Urinary bladder (tissue), 4 donors: ENCODE results near the gene LBR. TPM values are rescaled to one million over a fixed set of nuclear protein-coding genes. Genes with fewer than 3 reads are reported as not detected.

Experiments used
- DNase-seq: peaks from one replicate; pipeline ENCODE4 v3.0.0-alpha.2; 2015; ENCODE audit errors: extremely low spot score
- H3K27ac ChIP-seq: one replicate; pipeline ENCODE4 v1.5.1; 2013; ENCODE audit warnings: low read depth, mild to moderate bottlenecking, moderate library complexity
- H3K36me3 ChIP-seq: one replicate; pipeline ENCODE4 v1.6.1; 2013; ENCODE audit warnings: mild to moderate bottlenecking, moderate library complexity; ENCODE audit not compliant: insufficient read depth
- H3K4me1 ChIP-seq: one replicate; pipeline ENCODE4 v1.6.1; 2013; ENCODE audit warnings: mild to moderate bottlenecking, moderate library complexity; ENCODE audit not compliant: insufficient read depth
- H3K4me3 ChIP-seq: one replicate; pipeline ENCODE4 v1.5.1; 2013; ENCODE audit warnings: low read depth, low read length
- WGBS: extraction: QIAGEN DNeasy Blood & Tissue Kit; methylation state at CpG from one replicate; pipeline ENCODE4 v1.1.7; 2013; 5-methylcytosine and 5-hydroxymethylcytosine counted together
- polyA plus RNA-seq: library from polyadenylated mRNA; stranded (reverse); fragments of 200-250 nt; gene quantifications from one replicate; pipeline ENCODE4 v1.2.3, GENCODE V29; 2013
- total RNA-seq: library from RNA; depleted of rRNA; stranded (reverse); fragments of >200 nt; gene quantifications from one replicate; pipeline ENCODE4 v1.2.3, GENCODE V29; 2014
- donor health status: healthy with polysubstance abuse.
- donor health status: healthy.

Gene LBR
- total and polyA plus RNA-seq, 2 donors: 62.0 to 128 TPM

DNA sequence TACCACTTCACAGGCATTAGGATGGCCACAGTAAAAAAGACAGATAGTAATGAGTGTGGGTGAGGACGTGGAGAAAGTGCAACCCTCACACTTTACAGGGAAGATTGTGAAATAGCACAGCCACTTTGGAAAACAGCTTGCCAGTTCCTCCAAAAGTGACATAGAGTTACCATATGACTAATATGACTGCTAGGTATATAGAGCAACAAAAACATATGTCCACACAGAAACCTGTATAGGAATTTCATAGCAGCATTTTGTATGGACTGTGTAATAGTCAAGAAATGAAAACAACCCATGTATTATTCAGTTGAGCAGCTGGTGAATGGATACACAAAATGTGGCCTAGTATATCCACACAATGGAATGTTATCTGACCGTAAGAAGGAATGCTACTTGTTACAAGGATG lies 30.4 kb upstream of the LBR start:
- DNase-seq: no peak
- WGBS: 48% methylated on average over 2 of the region's 2 CpGs
- H3K4me1 ChIP-seq: no peaks in the 10 kb centered on the region
- H3K36me3 ChIP-seq: no peaks in the 10 kb centered on the region
- no peak overlapping the region for H3K4me3 ChIP-seq
- no peak overlapping the region for H3K27ac ChIP-seq

DNA sequence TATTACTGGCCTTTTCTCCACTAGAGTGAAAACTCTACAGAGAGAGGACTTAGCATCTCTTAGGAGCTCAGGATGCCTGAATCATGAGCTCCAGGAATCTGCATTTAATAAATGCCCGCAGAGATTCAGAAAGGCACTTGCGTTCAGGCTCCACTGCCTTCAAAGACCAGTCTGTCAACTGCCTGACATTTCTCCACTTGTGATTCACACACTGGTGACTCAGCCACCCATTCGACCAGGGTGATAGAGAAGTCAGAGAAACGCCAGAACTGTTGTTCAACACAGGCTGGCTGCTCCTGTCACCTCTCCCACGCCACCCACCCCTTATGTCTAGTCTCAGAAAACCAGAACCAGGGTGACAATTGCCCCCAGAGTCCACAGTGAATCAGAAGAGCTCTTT lies 26.9 kb upstream of the LBR start:
- 47% methylated on average over 5 of the region's 5 CpGs for WGBS
- no peaks in the 10 kb centered on the region for H3K4me1 ChIP-seq
- H3K36me3 ChIP-seq: no peaks in the 10 kb centered on the region
- no peak overlapping the region for H3K4me3 ChIP-seq
- no peak for DNase-seq
- H3K27ac ChIP-seq: no peak overlapping the region

DNA sequence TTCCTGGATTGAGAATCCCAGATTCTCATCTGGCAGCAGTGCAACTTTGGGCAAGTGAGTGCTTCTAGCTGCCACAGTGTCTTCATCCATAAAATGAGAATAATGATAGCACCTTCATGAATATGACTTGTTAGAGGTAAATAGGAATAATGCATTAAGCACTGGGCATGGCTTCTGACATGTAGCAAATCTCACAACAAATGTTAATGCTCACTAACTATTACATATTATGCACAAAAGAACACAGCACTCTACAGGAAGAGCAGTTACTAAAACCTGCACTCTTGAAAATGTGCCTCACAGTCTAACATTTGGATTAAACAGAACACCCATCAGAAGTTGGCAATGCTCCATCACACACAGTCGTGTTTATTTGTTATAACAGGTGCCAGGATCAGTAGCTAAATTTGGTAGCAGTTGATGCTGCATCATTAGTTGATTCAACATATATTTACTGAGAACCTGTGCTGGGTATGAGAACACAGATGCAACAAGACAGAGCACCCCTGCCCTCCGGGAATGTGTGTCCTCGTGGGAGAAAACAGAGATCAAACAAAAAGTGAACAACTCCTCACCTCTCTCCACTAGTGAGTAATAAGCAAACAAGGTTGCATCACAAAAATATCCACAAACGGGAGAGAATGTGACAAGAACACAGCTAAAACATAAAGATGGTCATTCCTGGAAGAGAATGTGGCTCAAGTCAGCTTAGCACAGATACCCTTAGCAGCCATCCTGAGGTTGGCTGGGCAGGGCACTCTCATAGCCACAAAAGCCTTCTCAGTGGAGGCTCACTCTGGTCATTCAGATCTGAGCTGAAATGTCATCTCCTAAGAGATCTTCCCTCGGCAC lies 26.2 kb upstream of the LBR start:
- Histone ChIP-seq H3K4me1 (no peaks in the 10 kb centered on the region), H3K27ac (no peak overlapping the region), H3K4me3 (no peak overlapping the region), H3K36me3 (no peaks in the 10 kb centered on the region)
- DNase-seq: no peak
- 46% methylated on average over 5 of the region's 5 CpGs for WGBS

DNA sequence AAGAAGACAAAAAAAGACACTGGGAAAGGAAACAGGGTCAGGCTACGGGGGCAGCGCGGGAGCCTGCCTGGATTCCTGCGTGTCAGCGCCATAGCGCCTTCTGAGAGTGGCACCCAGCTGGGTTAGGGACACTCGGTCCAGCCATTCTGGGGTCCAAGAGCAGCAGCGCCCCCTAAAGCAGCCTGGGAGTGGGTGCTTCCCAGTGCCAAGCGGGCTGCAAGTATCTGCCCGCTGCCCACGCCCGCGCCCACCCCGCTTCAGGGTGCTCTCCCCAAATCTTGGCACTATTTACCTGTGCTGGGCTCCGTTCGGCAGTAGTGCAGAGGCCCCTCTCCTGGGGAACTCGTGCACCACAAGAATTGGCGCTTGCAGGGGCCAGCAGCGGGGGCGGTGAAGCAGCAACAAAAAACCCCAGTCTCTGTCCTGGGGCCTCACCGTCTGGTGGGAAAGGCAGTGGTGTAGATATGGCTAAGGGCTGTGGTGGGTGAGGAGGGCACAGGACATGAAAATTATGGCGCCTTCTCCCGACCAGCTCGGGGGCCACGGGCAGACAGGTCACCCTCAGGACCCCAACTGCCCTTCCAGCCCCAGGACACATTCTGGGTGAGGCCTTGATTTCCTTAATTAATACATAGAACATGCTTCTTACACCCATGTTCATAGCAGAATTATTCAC lies 24.1 kb upstream of the LBR start:
- DNase-seq: no peak
- H3K27ac ChIP-seq: no peak overlapping the region
- H3K4me1 ChIP-seq: no peaks in the 10 kb centered on the region
- WGBS: 89% methylated on average over 25 of the region's 25 CpGs
- no peaks in the 10 kb centered on the region for H3K36me3 ChIP-seq
- no peak overlapping the region for H3K4me3 ChIP-seq

DNA sequence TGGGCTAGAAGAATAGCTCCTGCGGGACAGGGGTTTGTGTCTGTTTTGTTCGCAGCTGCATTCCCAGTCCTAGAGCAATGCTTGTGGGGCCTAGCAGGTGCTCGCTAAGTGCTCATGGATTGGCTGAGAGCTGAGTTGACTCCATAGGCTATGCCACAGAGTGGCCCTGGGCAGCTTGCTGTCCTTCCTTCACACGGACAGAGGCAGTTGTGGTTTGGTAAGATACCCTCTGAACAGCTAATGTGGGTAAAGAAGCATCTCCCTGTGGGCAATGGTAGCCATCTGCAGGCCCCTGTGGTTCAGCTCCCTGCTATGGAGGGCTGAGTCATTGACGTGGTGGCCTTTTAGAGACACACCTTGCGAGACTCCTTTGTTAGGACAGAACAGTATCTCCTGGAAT lies 23.5 kb upstream of the LBR start:
- Histone ChIP-seq H3K27ac (no peak overlapping the region), H3K4me1 (no peaks in the 10 kb centered on the region), H3K36me3 (no peaks in the 10 kb centered on the region), H3K4me3 (no peak overlapping the region)
- no peak for DNase-seq
- 89% methylated on average over 6 of the region's 6 CpGs for WGBS

DNA sequence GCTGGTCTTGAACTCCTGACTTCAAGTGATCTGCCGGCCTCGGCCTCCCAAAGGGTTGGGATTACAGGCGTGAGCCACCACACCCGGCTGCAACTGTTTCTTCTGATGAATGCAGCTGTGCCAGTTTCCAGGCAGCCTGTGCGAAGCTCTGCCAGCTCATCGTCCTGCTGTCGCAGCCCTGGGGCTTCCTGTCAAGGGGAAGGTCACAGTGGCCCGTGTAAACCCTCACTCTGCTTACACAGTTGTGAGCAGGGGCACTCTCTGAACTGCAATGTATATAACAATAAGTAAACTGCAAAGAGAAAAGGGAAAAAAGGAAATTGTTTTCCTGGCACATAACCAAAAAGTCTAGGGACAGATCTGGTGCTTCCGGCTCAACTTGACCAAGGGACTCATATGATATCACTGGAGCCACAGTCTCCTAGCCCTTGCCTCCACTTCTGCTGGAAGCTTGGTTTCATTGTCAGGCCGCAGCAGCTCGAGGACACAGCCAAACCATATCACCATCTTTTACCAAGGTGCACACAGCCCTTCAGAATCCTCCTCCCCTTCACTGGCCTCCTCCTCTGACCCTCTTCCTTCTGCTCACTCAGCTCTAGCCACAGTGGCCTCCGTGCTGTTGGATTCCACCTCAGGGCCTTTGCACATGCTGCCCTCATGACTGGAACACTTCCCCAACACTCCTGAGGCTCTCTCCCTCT lies 22.8 kb upstream of the LBR start:
- DNase-seq: no peak
- no peak overlapping the region for H3K27ac ChIP-seq
- H3K4me3 ChIP-seq: no peak overlapping the region
- no peaks in the 10 kb centered on the region for H3K4me1 ChIP-seq
- 68% methylated on average over 12 of the region's 12 CpGs for WGBS
- no peaks in the 10 kb centered on the region for H3K36me3 ChIP-seq

DNA sequence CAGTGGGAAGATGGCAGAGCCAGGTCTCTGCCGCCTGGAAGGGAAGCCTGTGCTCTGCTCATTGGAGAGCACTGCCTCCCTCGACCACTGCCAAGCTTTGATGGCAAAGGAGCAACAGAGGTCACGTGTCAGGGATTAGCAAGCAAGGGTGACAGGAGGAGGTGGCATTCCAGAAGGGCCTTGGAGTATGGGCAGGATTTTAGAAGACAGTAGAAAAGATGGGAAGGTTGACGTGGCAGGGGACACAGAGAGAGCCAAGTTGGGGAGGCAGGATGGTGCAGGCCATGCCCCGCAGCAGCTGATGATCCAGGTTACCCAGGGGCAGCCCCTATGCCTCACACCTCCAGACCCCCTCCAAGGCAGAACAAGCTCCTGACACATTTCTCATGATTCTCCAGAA lies 21.9 kb upstream of the LBR start:
- H3K36me3 ChIP-seq: no peaks in the 10 kb centered on the region
- no peak overlapping the region for H3K4me3 ChIP-seq
- no peak overlapping the region for H3K27ac ChIP-seq
- no peaks in the 10 kb centered on the region for H3K4me1 ChIP-seq
- DNase-seq: no peak
- WGBS: 91% methylated on average over 5 of the region's 5 CpGs

DNA sequence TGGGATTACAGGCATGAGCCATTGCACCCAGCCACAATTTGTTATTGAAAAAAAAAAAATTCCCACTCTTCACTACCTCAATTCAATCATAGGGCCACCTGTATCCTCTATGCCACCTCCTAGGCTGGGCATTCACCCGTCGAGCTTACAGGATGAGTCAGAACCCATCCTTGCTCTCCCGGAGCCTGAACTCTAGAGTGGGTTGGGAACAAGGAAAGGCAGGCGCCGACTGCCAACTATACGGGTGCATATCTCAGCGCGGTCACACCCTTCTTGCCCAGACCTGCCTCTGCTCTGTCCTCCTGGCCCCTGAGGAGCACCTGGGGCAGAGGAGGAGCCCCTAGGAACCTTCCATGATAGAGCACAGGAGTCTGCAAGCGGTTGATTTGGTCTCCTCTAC lies 21.4 kb upstream of the LBR start:
- DNase-seq: no peak
- no peak overlapping the region for H3K27ac ChIP-seq
- H3K4me1 ChIP-seq: no peaks in the 10 kb centered on the region
- no peak overlapping the region for H3K4me3 ChIP-seq
- WGBS: 82% methylated on average over 9 of the region's 9 CpGs
- H3K36me3 ChIP-seq: no peaks in the 10 kb centered on the region

DNA sequence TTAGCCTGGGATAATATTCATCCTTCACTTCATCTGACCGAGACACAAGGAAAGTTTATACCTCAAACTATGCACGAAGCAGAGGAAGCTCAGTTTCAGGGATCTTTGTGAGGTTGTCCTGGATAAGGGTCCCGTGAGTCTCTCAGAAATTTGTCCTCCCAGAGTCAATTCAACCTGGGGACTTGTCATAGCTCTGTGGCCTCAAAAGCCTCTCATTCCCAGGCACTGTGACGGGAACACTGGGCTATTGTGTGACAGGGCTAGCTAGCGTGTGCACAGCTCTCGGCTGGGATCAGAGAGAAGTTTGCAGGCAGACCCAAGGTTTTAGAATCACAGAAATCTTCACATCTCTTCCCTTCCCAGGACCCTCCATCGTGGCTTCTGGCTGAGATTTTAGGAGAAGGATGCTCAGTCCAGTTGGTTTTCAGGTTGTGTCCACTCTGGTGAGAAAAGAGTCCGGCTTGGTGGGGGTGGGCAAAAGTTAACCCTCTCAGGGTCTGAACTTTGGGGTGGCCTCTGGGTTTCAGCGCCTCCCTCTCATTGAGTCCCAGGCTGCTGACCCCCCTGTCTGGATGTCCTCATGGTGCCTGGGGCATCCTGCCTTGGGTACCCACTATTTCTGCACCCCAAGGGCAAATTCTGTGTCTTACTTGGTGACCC lies 20.4 kb upstream of the LBR start:
- no peaks in the 10 kb centered on the region for H3K4me1 ChIP-seq
- 33% methylated on average over 9 of the region's 9 CpGs for WGBS
- no peak for DNase-seq

DNA sequence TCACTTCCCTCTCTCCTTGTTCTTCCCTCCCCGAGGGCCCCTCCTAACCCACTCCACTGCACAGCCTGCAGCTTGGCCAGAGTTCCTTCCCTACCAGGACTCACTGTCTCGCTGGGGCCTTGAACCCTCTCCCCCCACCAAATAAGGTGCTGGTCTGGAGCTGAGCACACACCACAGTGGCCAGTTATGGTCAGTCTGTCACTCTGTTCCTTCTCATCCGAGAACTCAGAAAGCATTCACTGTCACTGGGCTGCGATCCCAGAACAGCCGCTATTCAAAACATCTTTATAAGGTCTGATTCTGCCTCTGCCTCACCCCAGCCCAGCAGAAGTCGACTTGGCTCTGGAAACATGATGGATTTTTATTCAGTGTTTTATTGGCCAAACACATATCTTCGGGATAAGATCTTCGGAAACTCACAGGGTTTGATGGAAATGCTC lies 19.8 kb upstream of the LBR start:
- Histone ChIP-seq H3K27ac (peak overlapping the region; percentile 74), H3K4me3 (no peak overlapping the region), H3K4me1 (no peaks in the 10 kb centered on the region), H3K36me3 (no peaks in the 10 kb centered on the region)
- 12% methylated on average over 8 of the region's 8 CpGs for WGBS
- no peak for DNase-seq

More for the DNA sequence above, 20.4 kb upstream of the LBR start:
- Histone ChIP-seq H3K27ac (peak overlapping the region; percentile 74), H3K36me3 (no peaks in the 10 kb centered on the region), H3K4me3 (no peak overlapping the region)

DNA sequence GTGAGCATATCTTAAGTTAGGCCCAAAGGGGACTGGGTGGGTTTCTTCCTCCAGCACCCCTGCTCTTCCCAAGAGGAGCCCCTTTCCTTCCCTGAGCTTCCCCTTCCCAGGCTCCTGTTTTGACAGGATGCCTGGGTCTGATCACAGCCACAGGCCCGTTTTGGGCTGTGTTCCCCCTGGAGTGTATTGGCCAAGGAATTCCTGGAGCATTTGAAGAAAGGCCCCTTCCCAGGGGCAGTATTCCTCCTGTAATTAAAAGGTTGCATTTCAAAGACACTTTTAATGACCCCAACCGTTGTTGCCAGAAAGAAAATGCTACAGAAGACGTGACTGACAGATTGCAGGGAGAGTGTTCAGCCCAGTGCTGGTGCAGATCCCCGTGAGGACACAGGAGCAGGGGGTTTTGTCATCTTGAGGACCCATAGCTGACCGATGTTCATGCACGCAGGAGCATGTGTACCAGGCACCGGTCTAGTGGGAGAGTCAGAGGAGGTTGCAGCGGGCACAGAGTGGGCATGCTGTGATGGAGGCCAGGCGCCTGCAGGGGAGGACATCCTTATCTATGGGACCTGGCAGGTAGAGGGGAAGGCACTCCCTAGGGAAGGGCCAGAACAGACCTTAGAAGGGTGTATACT lies 19.3 kb upstream of the LBR start:
- Histone ChIP-seq H3K4me1 (peaks cover 2% of the 10 kb centered on the region), H3K36me3 (no peaks in the 10 kb centered on the region), H3K4me3 (no peak overlapping the region), H3K27ac (peak overlapping the region; percentile 49)
- WGBS: 36% methylated on average over 9 of the region's 9 CpGs
- DNase-seq: no peak

DNA sequence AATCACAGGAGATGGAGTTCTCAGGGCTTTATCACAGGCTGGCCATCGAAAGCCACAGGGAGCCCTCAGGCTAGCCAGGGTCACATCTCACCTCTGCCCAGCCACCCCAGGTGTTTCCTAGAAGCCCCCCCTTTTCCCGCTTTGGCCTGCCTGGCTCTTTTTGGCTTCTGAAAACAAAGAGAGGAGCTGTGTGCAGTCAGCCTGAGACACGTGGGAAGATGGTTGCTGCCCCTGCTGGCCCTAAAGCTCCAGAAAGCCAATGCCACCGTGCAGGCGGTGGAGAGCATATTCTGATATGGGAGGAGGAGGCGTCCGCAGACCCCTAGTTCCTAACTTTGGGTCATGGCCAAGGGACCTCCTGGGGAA lies 18.7 kb upstream of the LBR start:
- H3K4me1 ChIP-seq: peaks cover 2% of the 10 kb centered on the region
- no peaks in the 10 kb centered on the region for H3K36me3 ChIP-seq
- peak overlapping the region; percentile 49 for H3K27ac ChIP-seq
- no peak overlapping the region for H3K4me3 ChIP-seq
- DNase-seq: no peak
- 56% methylated on average over 7 of the region's 7 CpGs for WGBS
